Medulla oblongata (tissue), 1 donor: ENCODE results near the gene CPED1.
"Not testable (repeated sequence)": the region's sequence is repeated elsewhere in the genome, so short reads cannot be mapped to it uniquely, and the experiment has no call there.

Source experiments
- DNase-seq: peaks from one replicate; pipeline ENCODE4 v3.0.0-alpha.2; 2015; ENCODE audit errors: extremely low spot score

Gene CPED1

GRCh38 chr7:121180436-121181063, 192.0 kb downstream of the CPED1 start:
- DNase-seq: no peak

- DNase-seq: no peak
These were observed 192.8 kb downstream of the CPED1 start for GRCh38 chr7:121181357-121181756.

DNA sequence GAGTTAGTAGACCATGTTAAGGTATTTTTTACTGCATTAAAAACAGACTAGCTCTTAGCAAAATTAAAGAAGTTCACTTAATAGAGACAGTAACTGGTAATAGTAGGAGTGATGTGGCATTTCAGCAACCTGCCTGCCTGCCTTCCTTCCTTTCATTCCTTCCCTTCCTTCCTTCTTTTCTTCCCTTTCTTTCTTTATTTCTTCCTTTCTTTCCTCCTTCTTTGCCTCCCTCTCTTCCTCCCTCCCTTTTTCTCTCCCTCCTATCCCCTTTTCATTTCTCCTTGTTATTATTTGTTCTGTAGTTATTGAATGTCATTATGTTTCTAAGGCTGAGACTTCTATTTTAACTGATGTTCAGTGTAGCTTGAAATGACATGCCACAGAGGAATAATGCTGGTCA, 193.8 kb downstream of the CPED1 start:
- no peak for DNase-seq

GRCh38 chr7:121182902-121183301, 194.4 kb downstream of the CPED1 start:
- no peak for DNase-seq

- not testable (repeated sequence) for DNase-seq
These were observed 195.4 kb downstream of the CPED1 start for GRCh38 chr7:121183883-121184282.

- DNase-seq: no peak
These were observed 198.2 kb downstream of the CPED1 start for GRCh38 chr7:121186746-121187145.

DNA sequence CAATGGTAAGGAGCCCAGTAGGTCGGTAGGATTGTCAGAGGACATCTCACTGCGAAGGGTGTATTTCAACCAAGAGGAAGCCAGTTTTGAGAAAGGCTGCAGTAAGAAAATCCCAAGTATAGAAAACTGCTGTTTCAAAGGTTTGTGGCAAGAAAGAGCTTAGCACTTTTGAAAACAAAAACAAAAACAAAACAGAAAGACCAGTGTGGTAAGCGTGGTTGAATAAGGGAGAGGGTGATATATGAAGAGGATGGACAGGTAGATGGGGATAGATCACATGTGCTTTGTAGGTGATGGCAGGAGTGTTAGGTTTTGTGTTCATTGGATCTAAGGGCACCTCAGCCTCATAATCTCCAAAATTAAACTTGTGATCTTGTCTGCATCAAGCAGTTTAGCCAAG, 198.7 kb downstream of the CPED1 start:
- DNase-seq: no peak

DNA sequence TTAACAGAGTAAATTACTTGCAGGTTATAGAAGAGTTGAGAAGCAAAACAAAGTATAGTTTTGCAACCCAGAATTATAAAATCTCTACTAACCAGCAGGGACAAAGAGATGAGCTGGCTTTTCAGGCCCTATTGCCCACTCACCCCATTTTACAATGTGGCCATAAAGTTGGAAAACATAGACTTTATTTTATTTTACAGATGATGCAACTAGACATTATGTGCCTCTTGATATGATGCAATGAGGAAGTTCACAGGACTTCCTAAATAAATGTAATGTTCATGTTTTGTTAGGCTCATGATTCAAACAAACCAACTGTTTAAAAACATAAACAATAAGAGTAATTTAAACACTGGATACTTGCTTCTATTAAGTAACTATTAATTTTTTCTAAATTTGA, 199.2 kb downstream of the CPED1 start:
- no peak for DNase-seq

DNA sequence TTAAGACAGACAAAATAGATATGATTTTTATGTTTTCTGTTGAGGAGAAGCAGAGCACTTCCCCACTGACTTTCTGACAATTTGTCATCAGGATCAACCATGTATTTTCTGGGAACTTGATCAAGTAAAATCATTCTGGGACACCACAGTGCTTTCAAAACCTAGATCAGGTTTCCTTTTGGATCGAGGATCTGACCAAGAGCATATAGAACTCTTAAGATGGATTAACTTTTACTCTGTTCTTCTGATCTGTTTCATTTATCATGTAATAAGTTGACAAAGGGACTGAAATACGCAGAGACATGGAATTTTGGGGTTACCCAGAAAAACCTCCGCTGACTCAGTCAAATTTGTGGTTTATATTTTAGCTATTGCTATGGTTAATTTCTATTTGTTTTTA, 204.3 kb downstream of the CPED1 start:
- no peak for DNase-seq

DNA sequence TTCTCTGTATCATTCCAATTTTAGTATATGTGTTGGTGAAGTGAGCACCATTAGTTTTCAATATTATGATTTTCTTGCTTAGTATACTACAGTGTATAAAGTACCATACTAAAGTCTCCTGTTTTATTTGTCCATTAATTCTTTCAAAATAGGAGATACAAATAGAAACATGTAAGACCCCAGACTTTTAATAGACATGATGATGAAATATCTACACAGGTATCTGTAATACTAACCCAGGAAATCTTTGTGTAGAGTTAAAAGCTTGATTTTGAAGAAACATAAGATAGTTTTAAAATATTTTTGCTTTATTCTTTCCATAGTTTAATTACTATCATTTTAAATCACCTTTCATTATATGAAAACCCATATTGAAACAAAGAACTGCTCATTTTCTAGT, 206.5 kb downstream of the CPED1 start:
- no peak for DNase-seq

GRCh38 chr7:121195874-121196273, 207.4 kb downstream of the CPED1 start:
- no peak for DNase-seq

GRCh38 chr7:121196286-121196685, 207.8 kb downstream of the CPED1 start:
- no peak for DNase-seq

GRCh38 chr7:121197455-121197854, 208.9 kb downstream of the CPED1 start:
- no peak for DNase-seq

DNA sequence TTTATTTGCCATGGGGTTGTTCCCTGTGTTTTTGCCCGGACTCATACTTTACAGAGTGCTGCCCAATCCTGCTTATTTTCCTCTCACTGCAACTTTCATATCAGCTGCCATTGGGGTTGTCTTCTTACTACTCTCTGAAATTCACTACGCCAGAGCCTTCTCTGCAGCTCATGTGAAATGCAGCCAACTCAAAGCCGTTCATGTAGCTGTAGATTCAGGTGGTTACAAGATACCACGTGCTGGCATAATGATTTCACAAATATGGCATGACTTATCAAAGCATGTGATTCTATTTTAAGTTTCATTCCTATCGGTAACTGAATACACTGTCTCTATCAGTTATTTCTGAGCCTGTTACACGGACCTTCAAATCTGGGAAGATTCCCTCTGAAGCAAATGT, 210.0 kb downstream of the CPED1 start:
- no peak for DNase-seq

DNA sequence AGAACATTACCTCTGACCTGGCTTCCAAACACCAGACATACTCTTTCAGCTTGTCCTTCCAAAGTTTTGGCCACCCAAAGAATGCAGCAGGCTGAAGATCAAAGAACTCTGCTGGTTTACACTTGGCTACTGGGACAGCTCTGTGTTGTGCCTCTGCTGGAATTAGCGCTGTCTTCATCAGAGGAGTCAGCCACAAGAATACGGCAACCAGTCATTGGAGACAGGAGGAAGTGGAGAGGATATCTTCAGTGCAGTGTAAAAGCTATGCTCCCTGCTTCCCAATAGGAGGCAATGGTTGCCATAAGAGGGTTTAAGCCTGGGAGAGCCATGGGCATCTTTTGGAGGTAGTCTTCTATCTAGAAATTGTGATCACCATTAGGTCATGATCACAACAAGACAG, 213.6 kb downstream of the CPED1 start:
- no peak for DNase-seq

- no peak for DNase-seq
These were observed 214.3 kb downstream of the CPED1 start for GRCh38 chr7:121202834-121203233.

- DNase-seq: no peak
These were observed 216.0 kb downstream of the CPED1 start for GRCh38 chr7:121204537-121204936.

GRCh38 chr7:121205777-121206176, 217.3 kb downstream of the CPED1 start:
- DNase-seq: no peak

DNA sequence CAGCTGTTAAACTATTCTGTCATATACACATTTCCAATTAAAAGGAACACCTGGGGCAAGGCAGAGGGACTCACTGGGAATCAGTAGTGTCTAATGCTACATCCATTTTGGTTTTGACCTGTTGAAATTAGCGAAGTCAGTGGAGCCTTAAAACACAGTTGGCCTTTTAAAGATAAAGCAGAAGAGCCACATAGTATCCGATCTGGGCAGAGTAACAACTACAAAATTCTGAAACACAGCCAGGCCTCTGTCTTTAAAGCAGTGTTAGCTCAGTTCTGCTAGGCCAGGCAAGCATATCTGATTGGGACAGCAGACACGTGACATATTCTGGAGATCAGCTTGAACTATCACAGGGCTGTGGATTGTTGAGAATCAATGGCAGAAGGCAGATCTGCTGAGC, 222.7 kb downstream of the CPED1 start:
- DNase-seq: no peak

DNA sequence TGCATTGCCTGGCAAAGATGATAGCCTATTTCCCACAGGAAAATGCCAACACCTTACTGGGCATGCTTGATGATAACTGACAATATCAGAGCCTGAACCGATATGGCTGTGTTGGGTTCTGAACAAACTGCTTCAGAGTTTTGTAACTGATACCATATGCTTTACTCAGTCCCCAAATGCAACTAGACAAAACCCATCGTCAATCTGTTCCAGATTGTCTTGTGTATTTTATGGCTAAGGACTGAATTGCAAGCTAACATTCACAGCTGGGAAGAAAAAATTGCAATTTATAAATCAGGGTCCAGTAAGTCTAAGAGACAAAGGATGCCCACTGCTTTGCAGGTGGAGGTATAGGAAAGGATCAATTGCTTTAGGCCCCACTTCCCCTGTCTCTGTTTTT, 223.5 kb downstream of the CPED1 start:
- no peak for DNase-seq

GRCh38 chr7:121214657-121215056, 226.1 kb downstream of the CPED1 start:
- no peak for DNase-seq

- DNase-seq: no peak
These were observed 230.5 kb downstream of the CPED1 start for GRCh38 chr7:121219026-121219425.

DNA sequence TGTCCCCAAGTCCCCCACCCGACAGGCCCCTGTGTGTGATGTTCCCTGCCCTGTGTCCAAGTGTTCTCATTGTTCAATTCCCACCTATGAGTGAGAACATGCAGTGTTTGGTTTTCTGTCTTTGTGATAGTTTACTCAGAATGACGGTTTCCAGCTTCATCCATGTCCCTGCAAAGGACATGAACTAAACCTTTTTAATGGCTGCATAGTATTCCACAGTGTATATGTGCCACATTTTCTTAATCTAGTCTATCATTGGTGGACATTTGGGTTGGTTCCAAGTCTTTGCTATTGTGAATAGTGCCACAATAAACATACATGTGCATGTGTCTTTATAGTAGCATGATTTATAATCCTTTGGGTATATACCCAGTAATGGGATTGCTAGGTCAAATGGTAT, 232.6 kb downstream of the CPED1 start:
- not testable (repeated sequence) for DNase-seq

GRCh38 chr7:121228779-121229178, 240.3 kb downstream of the CPED1 start:
- no peak for DNase-seq
